PFSK-1 (cell line): Measurements from ENCODE around the gene FGF16.

Experiments
- FOXP2 ChIP-seq: optimal IDR thresholded peaks from 2 replicates; pipeline ENCODE3; 2011; ENCODE audit warnings: borderline replicate concordance, control low read depth, inconsistent platforms; ENCODE audit not compliant: insufficient read depth; ENCODE audit errors: extremely low read length, extremely low read depth
- POLR2AphosphoS5 ChIP-seq: IDR thresholded peaks from 2 replicates; pipeline ENCODE4 v1.6.1; 2012; ENCODE audit warnings: low read depth, mild to moderate bottlenecking, control low read depth, low read length, moderate library complexity
- REST ChIP-seq, 2 experiments: IDR thresholded peaks; 2 replicates each; pipeline versions ENCODE4 v1.6.1 to v1.8.0; 2011 to 2012; ENCODE audit warnings: low read depth in 2 of 2, low read length in 2 of 2, control low read depth in 1 of 2, inconsistent platforms in 1 of 2, mild to moderate bottlenecking in 1 of 2, moderate library complexity in 1 of 2; ENCODE audit not compliant: insufficient read depth in 1 of 2
- SIN3A ChIP-seq: IDR thresholded peaks from 2 replicates; pipeline ENCODE4 v1.6.1; 2012; ENCODE audit warnings: mild to moderate bottlenecking, low read length, moderate library complexity, borderline replicate concordance; ENCODE audit not compliant: insufficient read depth
- TAF1 ChIP-seq: IDR thresholded peaks from 2 replicates; pipeline ENCODE4 v1.6.1; 2012; ENCODE audit warnings: low read length, control low read depth, borderline replicate concordance; ENCODE audit not compliant: insufficient read depth

FGF16 gene

GRCh38 chrX:77415882-77416281, 31.3 kb upstream of the FGF16 start:
- TF ChIP-seq FOXP2, result no peak
- TF ChIP-seq SIN3A, result no peak
- TF ChIP-seq TAF1, result no peak
- TF ChIP-seq REST (IDR thresholded peaks at IDR 0.05; ENCODE audit: insufficient read depth in 1 of 2, low read depth in 2 of 2, low read length in 2 of 2), result no peak
- TF ChIP-seq POLR2AphosphoS5, result no peak

GRCh38 chrX:77422891-77423648, 24.1 kb upstream of the FGF16 start:
- TF ChIP-seq REST (IDR thresholded peaks at IDR 0.05; ENCODE audit: insufficient read depth in 1 of 2, low read depth in 2 of 2, low read length in 2 of 2) (no peak), TAF1 (no peak), POLR2AphosphoS5 (no peak), FOXP2 (no peak), SIN3A (no peak)

GRCh38 chrX:77426811-77427210, 20.4 kb upstream of the FGF16 start:
- TF ChIP-seq SIN3A (no peak), TAF1 (no peak), REST (IDR thresholded peaks at IDR 0.05; ENCODE audit: insufficient read depth in 1 of 2, low read depth in 2 of 2, low read length in 2 of 2) (no peak), POLR2AphosphoS5 (no peak), FOXP2 (no peak)

- TF ChIP-seq TAF1, result no peak
- no peak for TF ChIP-seq SIN3A
- no peak for TF ChIP-seq REST (IDR thresholded peaks at IDR 0.05; ENCODE audit: insufficient read depth in 1 of 2, low read depth in 2 of 2, low read length in 2 of 2)
- no peak for TF ChIP-seq FOXP2
- no peak for TF ChIP-seq POLR2AphosphoS5
These were observed 19.6 kb upstream of the FGF16 start for GRCh38 chrX:77427611-77428010.

GRCh38 chrX:77428551-77428950, 18.6 kb upstream of the FGF16 start:
- no peak for TF ChIP-seq POLR2AphosphoS5
- TF ChIP-seq SIN3A, result no peak
- no peak for TF ChIP-seq TAF1
- no peak for TF ChIP-seq REST (IDR thresholded peaks at IDR 0.05; ENCODE audit: insufficient read depth in 1 of 2, low read depth in 2 of 2, low read length in 2 of 2)
- no peak for TF ChIP-seq FOXP2
